Keratinocyte (primary cell): Measurements from ENCODE around the gene DDIT4. TPM values are rescaled to one million over a fixed set of nuclear protein-coding genes. Genes with fewer than 3 reads are reported as not detected.
"Not testable (repeated sequence)": the region's sequence is repeated elsewhere in the genome, so short reads cannot be mapped to it uniquely, and the experiment has no call there.

ENCODE experiments used
- DNase-seq: peaks from one replicate; pipeline ENCODE4 v3.0.0-alpha.2; 2011; ENCODE audit warnings: low read depth, missing footprints, low spot score
- FAIRE-seq: peaks from 2 replicates; lab custom pipeline; 2011; peaks lifted over from hg19 to GRCh38; lab: Jason Lieb, UNC
- H2AFZ ChIP-seq: 2 replicates; pipeline ENCODE4 v1.6.0; 2012; ENCODE audit warnings: low read length, control low read depth, inconsistent platforms; ENCODE audit not compliant: control insufficient read depth
- H3K27ac ChIP-seq: 2 replicates; pipeline ENCODE4 v1.5.1; 2011; ENCODE audit warnings: low read length; ENCODE audit not compliant: control insufficient read depth, insufficient read depth
- H3K27me3 ChIP-seq: 3 replicates; pipeline ENCODE4 v1.6.0; 2011; ENCODE audit warnings: low read length; ENCODE audit not compliant: control insufficient read depth, insufficient read depth; ENCODE audit errors: extremely low read depth
- H3K36me3 ChIP-seq, 2 experiments: 2 replicates in 1 of 2; 3 replicates in 1 of 2; pipeline ENCODE4 v1.5.1; 2011; ENCODE audit warnings: low read length in 2 of 2, mild to moderate bottlenecking in 1 of 2; ENCODE audit not compliant: control insufficient read depth in 2 of 2, insufficient read depth in 2 of 2; ENCODE audit errors: extremely low read depth in 1 of 2
- H3K4me1 ChIP-seq: 3 replicates; pipeline ENCODE4 v1.5.1; 2011; ENCODE audit warnings: low read length; ENCODE audit not compliant: control insufficient read depth, insufficient read depth; ENCODE audit errors: extremely low read depth
- H3K4me2 ChIP-seq: 3 replicates; pipeline ENCODE4 v1.6.0; 2011; ENCODE audit warnings: low read depth, low read length; ENCODE audit not compliant: control insufficient read depth, insufficient read depth; ENCODE audit errors: extremely low read depth
- H3K4me3 ChIP-seq, 3 experiments: fragments of 200-600 bp in 1 of 3; sonication (generic) in 1 of 3; 2 replicates in 2 of 3; 3 replicates in 1 of 3; pipeline ENCODE4 v1.5.1; 2011 to 2016; ENCODE audit warnings: low read length in 3 of 3, mild to moderate bottlenecking in 3 of 3, control low read depth in 2 of 3, inconsistent platforms in 1 of 3, low read depth in 1 of 3, mixed read lengths in 1 of 3, mixed run types in 1 of 3, moderate library complexity in 1 of 3; ENCODE audit not compliant: control insufficient read depth in 2 of 3, insufficient read depth in 2 of 3; ENCODE audit errors: extremely low read depth in 1 of 3
- H3K79me2 ChIP-seq: 2 replicates; pipeline ENCODE4 v1.6.0; 2012; ENCODE audit warnings: low read length; ENCODE audit not compliant: control insufficient read depth, insufficient read depth
- H3K9ac ChIP-seq: 3 replicates; pipeline ENCODE4 v1.6.0; 2011; ENCODE audit warnings: low read length; ENCODE audit not compliant: control insufficient read depth, insufficient read depth; ENCODE audit errors: extremely low read depth
- H3K9me1 ChIP-seq: 3 replicates; pipeline ENCODE4 v1.6.0; 2011; ENCODE audit warnings: low read length; ENCODE audit not compliant: control insufficient read depth, insufficient read depth; ENCODE audit errors: extremely low read depth
- H3K9me3 ChIP-seq: 2 replicates; pipeline ENCODE4 v1.5.1; 2012; ENCODE audit warnings: low read depth, low read length; ENCODE audit not compliant: control insufficient read depth
- H4K20me1 ChIP-seq: 3 replicates; pipeline ENCODE4 v1.6.0; 2011; ENCODE audit warnings: low read length; ENCODE audit not compliant: control insufficient read depth, insufficient read depth; ENCODE audit errors: extremely low read depth
- EZH2 ChIP-seq: IDR thresholded peaks from one replicate; pipeline ENCODE4 v1.6.1; 2012; ENCODE audit warnings: inconsistent platforms, mild to moderate bottlenecking, low read length, moderate library complexity
- dilution Hi-C: fragments of 300-500 bp; cut with MboI; formaldehyde crosslinking; loops from one replicate; pipeline ENCODE4 v1.7.0; 2020; ENCODE audit warnings: low sequenced_read_pairs; ENCODE audit not compliant: extremely low pct_ligation_motif_present
- polyA minus RNA-seq, 3 experiments: library from RNA; depleted of rRNA, polyadenylated mRNA; stranded (reverse); fragments of >200 nt; gene quantifications; 1 replicate in 1 of 3; 2 replicates in 1 of 3; 3 replicates in 1 of 3; pipeline ENCODE4 v1.2.3, GENCODE V29; 2011
- polyA plus RNA-seq, 5 experiments: library from polyadenylated mRNA; depleted of rRNA in 3 of 5; stranded (reverse) in 3 of 5; stranded (forward) in 1 of 5; unstranded in 1 of 5; fragments of >200 nt; gene quantifications; 1 replicate in 1 of 5; 2 replicates in 3 of 5; 3 replicates in 1 of 5; pipeline versions ENCODE4 v1.2.1 to v1.2.3, GENCODE V29; 2011 to 2012; ENCODE audit warnings: missing spikeins in 2 of 5, low read depth in 1 of 5, low replicate concordance in 1 of 5
- TF ChIP-seq, protein P1 (sequence below), 3 experiments: IDR thresholded peaks in 1 of 3; conservative IDR thresholded peaks in 1 of 3; optimal IDR thresholded peaks in 1 of 3; 2 replicates in 2 of 3; 3 replicates in 1 of 3; pipeline versions ENCODE3 to v1.5.1; 2011; ENCODE audit warnings: low read length in 3 of 3, mild to moderate bottlenecking in 3 of 3, moderate library complexity in 2 of 3, control low read depth in 1 of 3, inconsistent platforms in 1 of 3; ENCODE audit not compliant: insufficient read depth in 2 of 3; ENCODE audit errors: extremely low read depth in 1 of 3

The DDIT4 gene, protein sequence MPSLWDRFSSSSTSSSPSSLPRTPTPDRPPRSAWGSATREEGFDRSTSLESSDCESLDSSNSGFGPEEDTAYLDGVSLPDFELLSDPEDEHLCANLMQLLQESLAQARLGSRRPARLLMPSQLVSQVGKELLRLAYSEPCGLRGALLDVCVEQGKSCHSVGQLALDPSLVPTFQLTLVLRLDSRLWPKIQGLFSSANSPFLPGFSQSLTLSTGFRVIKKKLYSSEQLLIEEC
- polyA plus RNA-seq (153 to 289 TPM (median 248 TPM) in 3 replicates), polyA minus RNA-seq (214 to 285 TPM (median 225 TPM) in 3 replicates)
- 227 TPM for polyA plus RNA-seq (2011; ENCODE audit: low read depth)
- 88.3 and 149 TPM in 2 replicates for polyA plus RNA-seq (2011; cell fraction: cytosol; rRNA removed)
- polyA plus RNA-seq (2011; cell fraction: nucleus; rRNA removed) = 237 and 241 TPM in 2 replicates
- 409 and 466 TPM in 2 replicates for polyA plus RNA-seq (2012; ENCODE audit: low replicate concordance)
- polyA minus RNA-seq (2011; cell fraction: cytosol; rRNA and poly(A)+ RNA removed) = 466 TPM
- polyA minus RNA-seq (2011; cell fraction: nucleus; rRNA and poly(A)+ RNA removed) = 259 and 281 TPM in 2 replicates

DNA sequence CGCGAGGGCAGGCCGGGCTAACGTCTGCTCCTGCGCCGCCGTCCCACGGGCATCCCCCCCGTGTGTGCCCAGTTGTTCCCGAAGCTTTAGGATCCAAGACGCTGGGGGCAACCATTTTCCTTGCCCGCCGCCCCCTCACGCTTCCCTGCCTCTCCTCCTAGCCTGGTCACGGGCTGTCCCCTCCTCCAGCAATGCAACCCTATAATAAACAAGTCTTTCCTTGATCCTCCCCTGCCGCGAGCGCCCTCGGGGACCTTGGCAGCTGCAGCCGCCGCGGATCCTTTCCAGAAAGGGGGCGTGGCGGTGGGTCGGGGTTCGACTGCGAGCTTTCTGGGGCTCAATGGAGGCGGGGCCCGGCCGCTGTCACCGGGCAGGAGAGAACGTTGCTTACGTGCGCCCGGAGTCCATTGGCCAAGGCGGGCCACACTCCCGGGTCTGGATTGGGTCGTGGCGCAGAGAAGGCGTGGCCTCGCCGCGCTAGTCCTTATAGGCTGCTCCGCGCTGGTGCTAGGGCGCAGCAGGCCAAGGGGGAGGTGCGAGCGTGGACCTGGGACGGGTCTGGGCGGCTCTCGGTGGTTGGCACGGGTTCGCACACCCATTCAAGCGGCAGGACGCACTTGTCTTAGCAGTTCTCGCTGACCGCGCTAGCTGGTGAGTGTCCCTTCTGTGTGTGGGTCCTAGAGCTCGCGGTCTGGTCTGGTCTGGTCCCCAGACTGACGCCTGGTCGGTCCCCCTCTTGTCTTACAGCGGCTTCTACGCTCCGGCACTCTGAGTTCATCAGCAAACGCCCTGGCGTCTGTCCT lies at the start of gene DDIT4:
Gene DDIT4 (plus strand): TSS at position 515 of the 803 bp plus-strand sequence. CDS start 293 bp downstream, outside the sequence.
- DNase-seq = peak; percentile 99
- peaks cover 21% of the 10 kb centered on the region for H3K4me1 ChIP-seq
- dilution Hi-C loops = no loop called here

DNA sequence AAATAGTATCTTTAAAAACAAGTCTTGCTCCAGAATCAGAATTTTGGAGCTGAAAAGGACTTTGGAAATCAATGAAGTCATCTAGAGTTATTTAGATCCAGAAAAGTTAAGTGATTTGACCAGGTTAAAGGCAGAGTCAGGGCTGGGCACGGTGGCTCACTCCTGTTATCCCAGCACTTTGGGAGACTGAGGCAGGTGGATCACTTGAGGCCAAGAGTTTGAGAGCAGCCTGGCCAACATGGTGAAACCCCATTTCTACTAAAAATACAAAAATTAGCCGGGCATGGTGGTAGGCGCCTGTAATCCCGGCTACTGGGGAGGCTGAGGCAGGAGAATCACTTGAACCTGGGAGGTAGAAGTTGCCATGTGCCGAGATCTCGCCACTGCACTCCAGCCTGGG lies 49.5 kb upstream of the DDIT4 start:
- H3K4me3 ChIP-seq, H3K27ac ChIP-seq, H2AFZ ChIP-seq, DNase-seq, dilution Hi-C loops, H3K4me2 ChIP-seq, H4K20me1 ChIP-seq, H3K36me3 ChIP-seq, H3K27me3 ChIP-seq, FAIRE-seq, H3K9ac ChIP-seq, H3K9me1 ChIP-seq, H3K9me3 ChIP-seq, H3K4me1 ChIP-seq: not testable (repeated sequence)
- peaks cover 14% of the 10 kb centered on the region for H3K79me2 ChIP-seq

More for the DNA sequence above, at the start of gene DDIT4:
- H3K27ac ChIP-seq = peak within 1 kb of the TSS; percentile 94
- no peaks in the 10 kb centered on the region for H3K9me3 ChIP-seq
- H3K79me2 ChIP-seq = peaks cover 18% of the 10 kb centered on the region
- TF ChIP-seq, protein P1, sequence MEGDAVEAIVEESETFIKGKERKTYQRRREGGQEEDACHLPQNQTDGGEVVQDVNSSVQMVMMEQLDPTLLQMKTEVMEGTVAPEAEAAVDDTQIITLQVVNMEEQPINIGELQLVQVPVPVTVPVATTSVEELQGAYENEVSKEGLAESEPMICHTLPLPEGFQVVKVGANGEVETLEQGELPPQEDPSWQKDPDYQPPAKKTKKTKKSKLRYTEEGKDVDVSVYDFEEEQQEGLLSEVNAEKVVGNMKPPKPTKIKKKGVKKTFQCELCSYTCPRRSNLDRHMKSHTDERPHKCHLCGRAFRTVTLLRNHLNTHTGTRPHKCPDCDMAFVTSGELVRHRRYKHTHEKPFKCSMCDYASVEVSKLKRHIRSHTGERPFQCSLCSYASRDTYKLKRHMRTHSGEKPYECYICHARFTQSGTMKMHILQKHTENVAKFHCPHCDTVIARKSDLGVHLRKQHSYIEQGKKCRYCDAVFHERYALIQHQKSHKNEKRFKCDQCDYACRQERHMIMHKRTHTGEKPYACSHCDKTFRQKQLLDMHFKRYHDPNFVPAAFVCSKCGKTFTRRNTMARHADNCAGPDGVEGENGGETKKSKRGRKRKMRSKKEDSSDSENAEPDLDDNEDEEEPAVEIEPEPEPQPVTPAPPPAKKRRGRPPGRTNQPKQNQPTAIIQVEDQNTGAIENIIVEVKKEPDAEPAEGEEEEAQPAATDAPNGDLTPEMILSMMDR (optimal IDR thresholded peaks at IDR 0.05 in 1 of 3, IDR thresholded peaks at IDR 0.05 in 1 of 3, conservative IDR thresholded peaks at IDR 0.05 in 1 of 3; ENCODE audit: extremely low read depth in 1 of 3, insufficient read depth in 2 of 3, low read length in 3 of 3) = peak in 1 of 3 experiments; percentile 2
- no peak for TF ChIP-seq EZH2
- FAIRE-seq = no peak
- H3K4me3 ChIP-seq = peak within 1 kb of the TSS; percentile 84 to 100 (median 97)
- peak within 1 kb of the TSS; percentile 94 for H3K4me2 ChIP-seq
- peak within 1 kb of the TSS; percentile 98 for H3K9ac ChIP-seq
- no peaks in the 10 kb centered on the region for H3K27me3 ChIP-seq
- peaks cover 13 to 22% of the 10 kb centered on the region in 2 experiments for H3K36me3 ChIP-seq
- H3K9me1 ChIP-seq = no peaks in the 10 kb centered on the region
- H2AFZ ChIP-seq = peak within 1 kb of the TSS; percentile 50
- H4K20me1 ChIP-seq = peaks cover 26% of the 10 kb centered on the region
